H4 (cell line): ENCODE results near the gene RPS14. TPM values are rescaled to one million over a fixed set of nuclear protein-coding genes. Genes with fewer than 3 reads are reported as not detected.

Experiments used
- DNase-seq: peaks from one replicate; pipeline ENCODE4 v3.0.0-alpha.2; 2015; ENCODE audit warnings: low spot score
- total RNA-seq: library from RNA; depleted of rRNA; stranded (reverse); fragments of >200 nt; shearing (Covaris generic); gene quantifications from 2 replicates; pipeline ENCODE4 v1.2.3, GENCODE V29; 2014; rRNA removed

RPS14 gene
- total RNA-seq, 1 experiment from 2014 or later: 2,476 TPM

- DNase-seq: no peak
These were observed 47.9 kb downstream of the RPS14 start for GRCh38 chr5:150401376-150402228.

- no peak for DNase-seq
These were observed 48.5 kb downstream of the RPS14 start for GRCh38 chr5:150401076-150401375.

- no peak for DNase-seq
These were observed 49.0 kb downstream of the RPS14 start for GRCh38 chr5:150400316-150401075.

GRCh38 chr5:150399524-150400211, 49.9 kb downstream of the RPS14 start:
- DNase-seq: no peak

- no peak for DNase-seq
These were observed 50.6 kb downstream of the RPS14 start for GRCh38 chr5:150398722-150399523.

DNA sequence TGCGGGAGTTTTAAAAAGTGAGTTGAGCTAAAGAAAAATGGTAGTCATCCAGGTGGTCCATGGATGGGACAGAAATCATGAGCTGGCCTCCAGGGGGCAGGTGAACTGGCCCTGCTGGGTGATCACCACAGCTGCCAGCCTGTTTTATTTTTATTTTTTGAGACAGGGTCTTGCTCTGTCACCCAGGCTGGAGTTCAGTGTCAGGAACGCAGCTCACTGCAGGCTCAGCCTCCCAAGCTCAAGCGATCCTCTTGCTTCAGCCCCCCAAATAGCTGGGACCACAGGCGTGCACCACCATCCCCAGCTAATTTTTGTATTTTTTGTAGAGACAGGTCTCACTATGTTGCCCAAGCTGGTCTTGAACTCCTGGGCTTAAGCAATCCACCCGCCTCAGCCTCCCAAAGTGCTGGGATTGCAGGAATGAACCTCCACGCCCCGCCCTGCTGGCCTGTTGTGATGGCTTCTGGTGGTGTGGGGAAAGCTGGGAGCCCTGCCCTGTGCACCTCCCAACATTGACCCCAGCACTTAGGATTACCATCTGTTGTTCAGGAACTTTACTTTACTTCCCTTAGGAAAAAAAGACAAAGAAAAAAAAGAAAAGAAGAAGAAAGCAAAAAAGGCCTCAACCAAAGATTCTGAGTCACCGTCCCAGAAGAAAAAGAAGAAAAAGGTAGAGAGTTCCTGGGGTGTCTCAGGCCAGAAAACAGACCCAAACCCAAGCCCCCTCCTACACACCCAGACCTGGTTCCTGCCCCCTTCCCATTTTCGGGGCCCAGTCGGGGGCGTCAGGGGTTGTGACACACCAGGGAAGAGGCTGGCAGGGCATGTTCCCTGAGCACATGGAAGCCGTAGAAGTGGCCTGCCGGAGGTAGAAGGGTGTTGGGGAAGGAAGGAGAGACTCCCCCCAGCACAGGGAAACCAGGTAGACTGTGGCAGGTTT, 51.5 kb downstream of the RPS14 start:
- DNase-seq: no peak

DNA sequence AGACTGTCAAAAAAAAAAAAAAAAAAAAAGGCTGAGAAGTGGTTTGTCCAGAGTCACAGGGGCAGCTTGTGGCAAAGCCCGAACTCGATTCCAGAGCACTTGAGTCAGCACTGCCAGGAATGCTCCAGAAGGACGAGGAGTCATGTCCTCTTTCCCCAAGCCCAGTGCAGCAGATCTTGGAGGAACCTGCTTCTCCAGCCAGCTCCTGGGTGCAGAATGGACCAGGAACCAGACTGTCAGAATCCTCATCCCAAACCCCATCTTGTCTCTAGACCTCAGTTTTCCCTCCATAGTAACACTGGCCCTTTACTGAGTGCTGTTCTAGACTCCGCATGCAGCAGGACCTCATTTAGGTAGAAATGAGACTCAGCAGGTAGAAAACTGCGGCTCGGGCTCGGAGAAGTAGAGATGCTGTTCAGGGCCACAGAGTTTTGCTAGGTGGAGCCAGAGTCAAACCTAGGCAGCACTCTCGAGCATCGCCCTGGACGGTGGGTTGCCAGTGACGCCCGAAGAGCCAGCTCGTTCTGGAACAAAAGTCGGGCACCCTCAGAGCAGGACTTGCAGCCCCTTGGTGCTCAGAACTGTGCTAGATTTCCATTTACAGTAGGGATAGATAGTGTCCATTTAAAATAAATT, 52.3 kb downstream of the RPS14 start:
- no peak for DNase-seq

DNA sequence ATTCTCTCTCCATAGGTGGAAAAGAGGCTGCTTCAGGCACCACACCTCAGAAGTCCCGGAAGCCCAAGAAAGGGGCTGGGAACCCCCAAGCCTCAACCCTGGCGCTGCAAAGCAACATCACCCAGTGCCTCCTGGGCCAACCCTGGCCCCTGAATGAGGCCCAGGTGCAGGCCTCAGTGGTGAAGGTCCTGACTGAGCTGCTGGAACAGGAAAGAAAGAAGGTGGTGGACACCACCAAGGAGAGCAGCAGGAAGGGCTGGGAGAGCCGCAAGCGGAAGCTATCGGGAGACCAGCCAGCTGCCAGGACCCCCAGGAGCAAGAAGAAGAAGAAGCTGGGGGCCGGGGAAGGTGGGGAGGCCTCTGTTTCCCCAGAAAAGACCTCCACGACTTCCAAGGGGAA, 53.3 kb downstream of the RPS14 start:
- DNase-seq: no peak

- no peak for DNase-seq
These were observed 53.9 kb downstream of the RPS14 start for GRCh38 chr5:150395688-150395975.

DNA sequence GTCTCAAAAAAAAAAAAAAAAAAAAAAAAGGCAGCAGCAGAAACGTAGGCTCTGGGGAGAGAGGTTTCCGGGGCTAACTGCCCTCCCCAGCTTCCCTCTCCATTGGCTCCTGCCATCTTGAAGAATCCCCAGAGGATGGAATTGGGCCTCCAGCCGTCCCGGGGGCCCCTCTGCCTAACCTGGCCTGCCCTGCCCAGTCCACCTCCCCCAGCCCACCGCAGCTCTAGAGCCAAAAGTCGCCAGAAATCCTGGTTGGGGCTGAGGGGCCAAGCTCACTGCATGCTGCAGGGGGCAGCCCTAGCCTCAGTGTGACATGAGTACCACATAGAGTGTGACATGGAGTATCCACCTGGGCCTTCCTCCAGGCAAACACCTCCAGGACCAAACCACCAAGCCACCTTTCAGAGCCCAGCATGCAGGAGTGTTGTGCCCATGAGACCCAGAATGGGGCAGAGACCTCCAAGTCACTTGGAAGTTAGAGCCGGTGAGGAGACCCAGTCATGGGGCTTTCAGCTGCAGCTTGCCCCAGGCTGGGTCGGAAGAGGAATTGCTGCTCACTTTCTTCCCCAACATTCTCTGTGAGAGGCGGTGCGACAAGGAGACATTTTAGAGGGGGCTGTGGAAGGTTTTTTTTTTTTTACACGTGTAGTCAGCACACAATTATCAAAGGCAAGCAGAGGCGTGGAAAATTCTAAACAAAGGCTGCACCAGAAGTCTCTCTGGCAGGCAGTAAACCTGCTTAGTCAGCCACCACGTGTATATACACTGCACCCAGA, 54.4 kb downstream of the RPS14 start:
- no peak for DNase-seq

DNA sequence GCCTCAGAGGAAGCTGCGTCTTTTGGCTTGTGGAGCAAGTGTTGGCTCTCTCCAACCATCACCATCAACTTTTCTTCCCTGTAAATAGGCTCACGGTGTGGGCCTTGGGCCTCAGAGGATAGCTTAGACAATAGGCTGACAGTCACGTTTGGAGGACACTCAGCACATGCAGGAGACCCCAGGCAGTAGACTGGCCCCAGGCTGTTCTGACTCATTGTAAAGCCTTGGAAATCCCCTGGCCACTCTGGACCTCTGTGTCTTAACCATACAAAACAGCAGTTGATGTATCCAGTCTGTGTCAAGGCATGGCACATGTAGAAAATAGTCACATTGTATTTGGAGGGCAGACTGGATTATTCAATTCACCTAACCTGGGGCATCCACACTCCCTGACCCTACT, 55.4 kb downstream of the RPS14 start:
- DNase-seq: no peak

GRCh38 chr5:150393096-150393645, 56.4 kb downstream of the RPS14 start:
- no peak for DNase-seq

DNA sequence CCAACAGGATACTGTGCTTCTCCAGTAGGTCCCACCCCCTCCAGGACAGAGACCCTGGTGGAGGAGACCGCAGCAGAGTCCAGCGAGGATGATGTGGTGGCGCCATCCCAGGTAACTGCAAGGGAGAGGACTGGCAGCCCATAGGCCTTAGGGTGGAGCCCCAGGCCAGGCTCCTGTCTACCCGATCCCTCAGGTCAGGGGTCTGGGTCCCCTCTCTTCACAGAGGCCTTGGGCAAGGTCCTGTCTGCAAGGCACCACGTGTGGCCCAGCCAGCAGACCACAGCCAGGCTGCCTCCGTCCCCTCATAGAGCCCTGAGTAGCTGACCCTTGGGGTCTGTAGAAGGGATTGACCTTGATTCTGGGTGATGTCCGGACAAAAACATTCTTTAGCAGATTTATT, 56.9 kb downstream of the RPS14 start:
- DNase-seq: no peak

Other genes with a start within 250 kb of the RPS14 start
- 0.02 TPM in 1 of 2 replicates, not detected in the other for gene CAMK2A, start 160.0 kb downstream of the RPS14 start, total RNA-seq
- 0.23 TPM in 1 of 2 replicates, not detected in the other for gene ARSI, start 146.8 kb downstream of the RPS14 start, total RNA-seq
- gene TCOF1, start 92.0 kb downstream of the RPS14 start, total RNA-seq: 23.6 and 32.9 TPM in 2 replicates
- gene CD74, start 36.8 kb downstream of the RPS14 start, total RNA-seq: 1.6 and 11.7 TPM in 2 replicates
- gene NDST1, start 58.4 kb upstream of the RPS14 start, total RNA-seq: 18.8 and 26.6 TPM in 2 replicates
- gene SYNPO, start 190.9 kb upstream of the RPS14 start, total RNA-seq: 4.3 and 7.1 TPM in 2 replicates
- not detected in 2 replicates for gene MYOZ3, start 211.5 kb upstream of the RPS14 start, total RNA-seq